ENCODE data around the gene CAMSAP1. TPM values are rescaled to one million over a fixed set of nuclear protein-coding genes. Genes with fewer than 3 reads are reported as not detected.

CAMSAP1 gene
- total RNA-seq, 2 experiments from 2014 or later: 20.2 to 27.0 TPM

DNA sequence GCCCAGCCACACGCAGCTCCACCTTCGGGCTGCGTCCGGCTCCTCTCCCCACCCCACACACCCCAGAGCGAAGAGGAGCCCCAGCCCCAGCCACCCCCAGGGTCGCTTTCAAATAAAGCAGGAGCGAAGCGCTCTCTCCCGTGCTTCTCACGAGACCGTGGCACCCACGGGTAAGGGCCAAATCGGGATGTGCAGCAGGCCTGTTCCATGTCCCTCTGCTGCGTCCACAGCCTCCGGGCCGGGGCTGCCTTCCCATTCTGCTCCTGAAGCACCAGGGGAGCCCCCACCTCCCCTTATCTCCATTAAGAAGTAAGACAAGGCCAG lies 145.5 kb downstream of the CAMSAP1 start:
- no peak overlapping the region for H3K27ac Mint-ChIP-seq
- no peaks in the 10 kb centered on the region for H3K4me1 Mint-ChIP-seq (ENCODE audit: low read depth)
- TF ChIP-seq, protein P1, sequence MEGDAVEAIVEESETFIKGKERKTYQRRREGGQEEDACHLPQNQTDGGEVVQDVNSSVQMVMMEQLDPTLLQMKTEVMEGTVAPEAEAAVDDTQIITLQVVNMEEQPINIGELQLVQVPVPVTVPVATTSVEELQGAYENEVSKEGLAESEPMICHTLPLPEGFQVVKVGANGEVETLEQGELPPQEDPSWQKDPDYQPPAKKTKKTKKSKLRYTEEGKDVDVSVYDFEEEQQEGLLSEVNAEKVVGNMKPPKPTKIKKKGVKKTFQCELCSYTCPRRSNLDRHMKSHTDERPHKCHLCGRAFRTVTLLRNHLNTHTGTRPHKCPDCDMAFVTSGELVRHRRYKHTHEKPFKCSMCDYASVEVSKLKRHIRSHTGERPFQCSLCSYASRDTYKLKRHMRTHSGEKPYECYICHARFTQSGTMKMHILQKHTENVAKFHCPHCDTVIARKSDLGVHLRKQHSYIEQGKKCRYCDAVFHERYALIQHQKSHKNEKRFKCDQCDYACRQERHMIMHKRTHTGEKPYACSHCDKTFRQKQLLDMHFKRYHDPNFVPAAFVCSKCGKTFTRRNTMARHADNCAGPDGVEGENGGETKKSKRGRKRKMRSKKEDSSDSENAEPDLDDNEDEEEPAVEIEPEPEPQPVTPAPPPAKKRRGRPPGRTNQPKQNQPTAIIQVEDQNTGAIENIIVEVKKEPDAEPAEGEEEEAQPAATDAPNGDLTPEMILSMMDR (IDR thresholded peaks at IDR 0.05): no peak
- no peak for DNase-seq
- ChIA-PET CTCF (no interaction called here), POLR2A (no interaction called here)
- ATAC-seq: no peak
- no peak overlapping the region for H3K4me3 Mint-ChIP-seq
- H3K36me3 Mint-ChIP-seq (ENCODE audit: low read depth): no peaks in the 10 kb centered on the region
- intact Hi-C loops (cut with micrococcal nuclease): no loop called here
- no peaks in the 10 kb centered on the region for H3K27me3 Mint-ChIP-seq
- H3K9me3 Mint-ChIP-seq: peaks cover 6% of the 10 kb centered on the region

DNA sequence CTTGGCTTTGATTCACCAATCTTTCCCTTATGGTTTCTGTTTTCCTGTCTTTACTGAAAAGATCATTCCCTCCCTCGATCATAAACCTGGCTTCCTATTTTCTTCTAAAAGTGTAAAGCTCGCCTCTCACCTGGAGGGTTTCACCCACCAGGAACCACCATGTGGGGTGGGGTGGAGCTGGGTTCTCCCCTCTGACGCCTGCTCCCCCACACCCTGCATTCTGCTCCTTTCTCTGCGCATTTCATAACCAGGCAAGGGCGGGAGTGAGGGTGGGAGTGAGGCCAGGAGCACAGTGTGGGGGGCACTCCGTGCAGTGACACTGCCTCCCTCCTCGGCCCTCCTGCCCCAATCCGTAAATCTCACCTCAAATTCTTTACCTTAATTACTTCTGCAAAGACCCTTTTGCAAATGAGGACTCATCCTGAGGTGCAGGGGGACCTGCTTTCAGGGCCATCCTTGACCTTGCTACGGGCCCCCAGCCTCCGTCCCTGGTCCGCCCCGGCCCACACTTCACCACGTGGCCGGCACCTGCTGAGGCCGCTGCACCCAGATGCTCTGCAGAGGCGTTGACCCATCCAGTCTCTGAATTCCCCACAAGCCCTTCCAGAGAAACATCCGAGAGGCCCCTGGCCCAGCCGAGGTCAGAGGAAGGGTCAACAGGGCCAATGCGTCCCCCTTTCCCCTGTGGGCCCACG lies 146.0 kb downstream of the CAMSAP1 start:
- Mint-ChIP-seq H3K27ac (no peak overlapping the region), H3K36me3 (ENCODE audit: low read depth) (no peaks in the 10 kb centered on the region), H3K4me3 (no peak overlapping the region), H3K27me3 (no peaks in the 10 kb centered on the region), H3K4me1 (ENCODE audit: low read depth) (no peaks in the 10 kb centered on the region), H3K9me3 (peaks cover 5% of the 10 kb centered on the region)
- ATAC-seq (no peak), DNase-seq (no peak)
- intact Hi-C loops (cut with micrococcal nuclease): no loop called here
- POLR2A ChIA-PET: no interaction called here
- CTCF ChIA-PET: no interaction called here
- TF ChIP-seq, protein P1 (IDR thresholded peaks at IDR 0.05): no peak

DNA sequence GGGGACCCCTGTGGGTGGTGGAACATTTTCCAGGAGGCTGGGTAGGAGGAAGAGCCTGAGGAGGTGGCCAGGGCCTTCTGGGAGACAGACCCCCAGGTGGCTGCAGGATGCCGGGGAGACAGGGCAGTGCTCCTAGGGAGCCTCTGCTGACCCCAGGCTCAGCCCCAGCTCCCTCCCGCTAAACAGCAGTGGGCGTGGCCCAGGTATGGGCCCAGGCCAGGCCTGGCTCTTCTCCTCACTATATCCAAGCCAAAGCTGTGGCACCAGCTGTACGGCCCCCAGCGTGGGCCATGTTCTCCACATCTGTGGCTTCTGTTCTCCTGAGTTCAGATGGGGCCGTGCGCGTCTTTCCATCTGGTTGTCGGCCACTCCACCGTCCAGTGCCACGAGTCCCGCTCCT lies 146.9 kb downstream of the CAMSAP1 start:
- ATAC-seq (no peak), DNase-seq (no peak)
- Mint-ChIP-seq H3K9me3 (no peaks in the 10 kb centered on the region), H3K36me3 (ENCODE audit: low read depth) (no peaks in the 10 kb centered on the region), H3K4me3 (no peak overlapping the region), H3K27ac (no peak overlapping the region), H3K27me3 (no peaks in the 10 kb centered on the region), H3K4me1 (ENCODE audit: low read depth) (no peaks in the 10 kb centered on the region)
- CTCF ChIA-PET: no interaction called here
- intact Hi-C loops (cut with micrococcal nuclease): no loop called here
- POLR2A ChIA-PET: no interaction called here
- TF ChIP-seq, protein P1 (IDR thresholded peaks at IDR 0.05): no peak

DNA sequence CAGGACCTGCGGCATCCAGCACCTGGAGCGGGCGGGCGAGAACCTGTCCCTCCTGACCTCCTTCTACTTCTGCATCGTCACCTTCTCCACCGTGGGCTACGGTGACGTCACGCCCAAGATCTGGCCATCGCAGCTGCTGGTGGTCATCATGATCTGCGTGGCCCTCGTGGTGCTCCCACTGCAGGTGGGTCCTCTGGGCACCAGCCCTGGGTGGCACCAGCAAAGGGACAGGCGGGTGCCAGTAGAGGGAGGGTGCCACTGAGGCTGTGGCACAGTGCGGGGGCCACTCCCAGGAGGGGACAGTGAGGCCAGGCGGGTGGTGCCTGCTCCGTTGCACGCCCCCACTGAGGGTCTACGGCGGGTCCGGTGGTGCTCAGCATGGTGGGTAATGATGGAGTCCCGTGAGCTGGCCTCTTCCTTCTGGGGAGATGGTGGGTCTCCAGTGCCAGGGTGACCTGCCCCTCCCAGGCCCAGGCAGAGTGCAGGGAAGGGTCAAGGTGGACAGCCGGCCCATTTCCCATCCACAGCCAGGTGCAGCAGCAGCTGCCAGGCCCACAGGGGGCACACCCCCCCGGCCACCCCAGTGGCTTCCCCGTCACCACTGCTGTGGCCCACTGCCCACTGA lies 147.6 kb downstream of the CAMSAP1 start:
- TF ChIP-seq, protein P1 (IDR thresholded peaks at IDR 0.05): no peak
- Mint-ChIP-seq H3K4me3 (no peak overlapping the region), H3K27me3 (no peaks in the 10 kb centered on the region), H3K4me1 (ENCODE audit: low read depth) (no peaks in the 10 kb centered on the region), H3K27ac (no peak overlapping the region), H3K9me3 (no peaks in the 10 kb centered on the region), H3K36me3 (ENCODE audit: low read depth) (no peaks in the 10 kb centered on the region)
- DNase-seq (no peak), ATAC-seq (no peak)
- intact Hi-C loops (cut with micrococcal nuclease): no loop called here
- CTCF ChIA-PET: no interaction called here
- POLR2A ChIA-PET: no interaction called here

DNA sequence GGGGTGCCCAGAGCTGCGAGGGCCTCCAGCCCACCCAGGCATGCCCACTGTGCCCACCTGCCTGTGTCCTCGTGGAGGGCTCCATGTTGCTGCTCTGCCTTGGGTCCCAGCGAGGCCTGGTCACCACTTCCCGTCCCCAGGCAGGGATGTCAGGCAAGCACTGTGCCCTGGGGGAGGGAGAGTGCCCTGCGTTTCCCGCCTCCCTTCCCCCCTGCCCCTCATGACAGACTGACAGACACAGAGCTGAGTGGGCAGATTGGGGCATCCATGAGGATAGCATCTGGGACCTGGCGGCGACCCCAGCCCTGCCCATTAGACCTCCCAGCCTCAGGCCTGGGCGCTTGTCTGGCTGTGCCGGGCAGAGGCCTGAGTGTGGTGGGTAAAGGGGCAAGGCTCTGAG lies 148.5 kb downstream of the CAMSAP1 start:
- Mint-ChIP-seq H3K27ac (no peak overlapping the region), H3K4me3 (no peak overlapping the region), H3K4me1 (ENCODE audit: low read depth) (no peaks in the 10 kb centered on the region), H3K36me3 (ENCODE audit: low read depth) (no peaks in the 10 kb centered on the region), H3K9me3 (no peaks in the 10 kb centered on the region), H3K27me3 (no peaks in the 10 kb centered on the region)
- TF ChIP-seq, protein P1 (IDR thresholded peaks at IDR 0.05): no peak
- no peak for DNase-seq
- intact Hi-C loops (cut with micrococcal nuclease): no loop called here
- ATAC-seq: no peak
- ChIA-PET POLR2A (no interaction called here), CTCF (no interaction called here)

Other genes with a start within 250 kb of the CAMSAP1 start
- gene LCN9, start 244.2 kb downstream of the CAMSAP1 start, total RNA-seq: not detected
- gene SOHLH1, start 208.1 kb downstream of the CAMSAP1 start, total RNA-seq: not detected
- not detected for gene KCNT1, start 205.4 kb downstream of the CAMSAP1 start, total RNA-seq
- 10 to 100 TPM; 32.4 to 34.3 TPM for gene UBAC1, start 53.8 kb upstream of the CAMSAP1 start, total RNA-seq
- 1 to 10 TPM; 6.0 to 6.2 TPM for gene NACC2, start 187.7 kb upstream of the CAMSAP1 start, total RNA-seq
- 10 to 100 TPM; 24.4 to 25.9 TPM for gene TMEM250, start 211.3 kb upstream of the CAMSAP1 start, total RNA-seq

Measured in activated CD8-positive, alpha-beta T cell treated with anti-CD3 and anti-CD28 coated beads for 36 hours (primary cell).